Right lung (tissue), 5 donors: ENCODE data around the gene TPRN. TPM values are rescaled to one million over a fixed set of nuclear protein-coding genes. Genes with fewer than 3 reads are reported as not detected.

Source experiments
- DNase-seq, 2 donors: peaks; one replicate each; pipeline ENCODE4 v3.0.0-alpha.2; 2013
- polyA plus RNA-seq, 5 donors: library from polyadenylated mRNA; unstranded; fragments of 120-200 nt; gene quantifications; one replicate each; pipeline versions ENCODE4 v1.2.1 to v1.2.3, GENCODE V29; 2013; ENCODE audit warnings: inconsistent platforms in 1 of 5, low replicate concordance in 1 of 5; ENCODE audit not compliant: insufficient read length in 5 of 5, insufficient read depth in 1 of 5

Gene TPRN
- polyA plus RNA-seq, 5 donors = 5.9 to 12.1 (median 7.6) TPM

- DNase-seq = no peak
Observed at GRCh38 chr9:137146527-137146918, 54.0 kb downstream of the TPRN start.

DNA sequence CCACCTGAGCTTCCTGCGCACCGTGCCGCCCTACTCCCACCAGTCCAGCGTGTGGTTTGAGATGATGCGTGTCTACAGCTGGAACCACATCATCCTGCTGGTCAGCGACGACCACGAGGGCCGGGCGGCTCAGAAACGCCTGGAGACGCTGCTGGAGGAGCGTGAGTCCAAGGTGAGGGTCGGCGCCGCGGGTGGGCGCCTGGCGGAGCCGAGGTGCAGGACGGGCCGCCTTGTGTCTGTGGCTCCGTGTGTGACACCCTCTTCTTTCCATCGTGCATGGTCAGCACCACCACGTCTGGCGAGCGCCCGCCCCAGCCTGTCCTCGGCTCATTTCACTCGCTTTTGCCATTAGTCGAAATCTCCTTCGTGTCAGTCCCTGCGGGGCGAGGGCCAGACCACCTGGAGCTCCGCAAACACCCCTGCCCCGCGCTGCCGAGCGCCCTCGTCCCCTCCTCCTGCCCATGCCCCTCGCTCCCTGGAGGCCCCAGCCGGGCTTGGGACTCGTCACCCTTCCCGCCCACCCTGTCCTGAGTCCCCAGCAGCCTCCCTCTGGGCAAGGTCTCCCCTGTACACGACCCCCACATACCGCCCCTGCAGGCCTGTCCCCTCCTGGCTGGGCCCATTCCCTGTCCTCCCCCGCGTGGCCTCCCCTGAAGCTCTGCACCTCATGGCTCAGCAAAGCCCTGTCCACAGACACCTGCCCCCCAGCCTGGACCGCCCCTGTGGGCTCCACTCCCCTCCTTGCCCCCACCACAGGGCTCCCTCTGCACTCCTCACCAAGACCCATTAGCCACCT lies 54.6 kb downstream of the TPRN start:
- no peak for DNase-seq

GRCh38 chr9:137143459-137143858 lies 57.1 kb downstream of the TPRN start:
- no peak for DNase-seq

DNA sequence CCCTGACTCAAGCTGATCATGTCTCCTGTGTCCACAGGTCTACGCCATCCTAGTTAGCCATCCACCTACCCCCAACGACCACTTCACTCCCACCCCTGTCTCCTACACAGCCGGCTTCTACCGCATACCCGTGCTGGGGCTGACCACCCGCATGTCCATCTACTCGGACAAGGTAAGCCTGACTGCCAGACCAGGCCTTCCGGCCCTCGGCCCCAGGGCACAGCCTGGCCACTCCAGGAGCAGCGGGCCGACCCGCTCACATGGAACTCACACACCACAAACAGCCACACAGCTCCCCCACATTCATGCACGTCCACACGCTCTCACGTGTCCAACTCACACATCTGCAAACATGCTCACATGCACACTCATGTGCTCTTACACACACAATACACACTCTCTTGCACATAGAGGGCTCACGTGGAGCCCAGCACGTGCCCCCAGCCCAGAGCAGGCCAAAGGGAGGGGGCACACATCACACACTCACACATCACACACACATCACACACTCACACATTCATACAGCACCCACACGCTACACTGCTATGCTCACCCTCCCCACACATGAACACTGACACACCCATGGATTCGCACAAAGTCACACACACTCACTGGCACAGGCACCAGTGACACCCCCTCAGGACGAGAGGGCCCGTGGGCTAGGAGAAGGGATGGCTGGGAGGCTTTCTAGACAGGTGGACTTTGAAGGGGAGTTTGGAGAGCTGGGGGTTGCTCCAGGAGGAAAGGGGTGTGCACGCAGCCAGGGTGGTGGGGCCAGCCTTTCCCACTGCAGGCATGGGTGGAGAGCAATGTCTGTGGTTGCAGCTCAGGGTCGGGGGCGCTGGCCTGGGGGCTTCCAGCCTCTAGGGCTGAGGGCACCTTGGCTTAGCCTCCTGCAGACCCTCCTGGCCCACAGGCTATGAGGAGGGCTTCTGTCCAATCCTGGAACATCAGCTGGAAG lies 58.3 kb downstream of the TPRN start:
- DNase-seq = no peak

Other genes starting within 250 kb of the TPRN start
- 10 to 100 TPM in 3 of 5 donors, 1 to 10 TPM in 2; 9.1 to 25.3 (median 21.1) TPM for gene LCN12, start 248.5 kb downstream of the TPRN start, polyA plus RNA-seq
- gene PTGDS, start 223.2 kb downstream of the TPRN start, polyA plus RNA-seq = 10 to 100 TPM; 21.1 to 66.2 (median 29.6) TPM
- 1 to 10 TPM in 2 of 5 donors, under 1 TPM in 3; 0.59 to 1.9 (median 0.89) TPM for gene LCNL1, start 217.7 kb downstream of the TPRN start, polyA plus RNA-seq
- 10 to 100 TPM; 26.2 to 57.5 (median 36.8) TPM for gene PAXX, start 208.3 kb downstream of the TPRN start, polyA plus RNA-seq
- 10 to 100 TPM; 25.9 to 74.3 (median 43.8) TPM for gene CLIC3, start 204.2 kb downstream of the TPRN start, polyA plus RNA-seq
- gene ABCA2, start 172.5 kb downstream of the TPRN start, polyA plus RNA-seq = 10 to 100 TPM; 16.0 to 35.7 (median 21.0) TPM
- gene FUT7, start 168.7 kb downstream of the TPRN start, polyA plus RNA-seq = under 1 TPM in 1 of 5 donors, not detected in 4; 0.08 TPM
- gene NPDC1, start 154.6 kb downstream of the TPRN start, polyA plus RNA-seq = 10 to 100 TPM; 20.6 to 61.5 (median 33.8) TPM
- gene ENTPD2, start 146.7 kb downstream of the TPRN start, polyA plus RNA-seq = 1 to 10 TPM; 2.0 to 5.4 (median 3.2) TPM
- gene SAPCD2, start 130.2 kb downstream of the TPRN start, polyA plus RNA-seq = 10 to 100 TPM in 3 of 5 donors, 1 to 10 TPM in 2; 8.9 to 13.7 (median 10.3) TPM
- gene UAP1L1, start 123.2 kb downstream of the TPRN start, polyA plus RNA-seq = 1 to 10 TPM; 4.6 to 8.4 (median 5.6) TPM
- 10 to 100 TPM; 50.7 to 68.6 (median 60.1) TPM for gene MAN1B1, start 113.8 kb downstream of the TPRN start, polyA plus RNA-seq
- gene DPP7, start 86.0 kb downstream of the TPRN start, polyA plus RNA-seq = 10 to 100 TPM; 27.2 to 50.4 (median 48.6) TPM
- under 1 TPM; 0.12 to 0.51 (median 0.23) TPM for gene GRIN1, start 61.6 kb downstream of the TPRN start, polyA plus RNA-seq
- gene LRRC26, start 30.7 kb downstream of the TPRN start, polyA plus RNA-seq = under 1 TPM in 4 of 5 donors, not detected in 1; 0.23 to 0.49 (median 0.37) TPM
- gene TMEM210, start 28.7 kb downstream of the TPRN start, polyA plus RNA-seq = not detected
- gene ANAPC2, start 12.2 kb downstream of the TPRN start, polyA plus RNA-seq = 10 to 100 TPM; 34.4 to 53.0 (median 44.4) TPM
- gene SSNA1, start 12.1 kb downstream of the TPRN start, polyA plus RNA-seq = 10 to 100 TPM; 34.4 to 69.2 (median 43.9) TPM
- gene TMEM203, start 4.9 kb upstream of the TPRN start, polyA plus RNA-seq = 10 to 100 TPM; 31.5 to 40.1 (median 35.4) TPM
- 10 to 100 TPM in 2 of 5 donors, 1 to 10 TPM in 3; 6.9 to 16.1 (median 9.8) TPM for gene NDOR1, start 5.0 kb upstream of the TPRN start, polyA plus RNA-seq
- gene RNF208, start 21.5 kb upstream of the TPRN start, polyA plus RNA-seq = 10 to 100 TPM in 1 of 5 donors, 1 to 10 TPM in 4; 3.2 to 10.8 (median 6.3) TPM
- 1 to 10 TPM in 4 of 5 donors, under 1 TPM in 1; 0.96 to 3.0 (median 2.0) TPM for gene CYSRT1, start 24.4 kb upstream of the TPRN start, polyA plus RNA-seq
- 1 to 10 TPM; 1.5 to 3.8 (median 3.5) TPM for gene RNF224, start 26.8 kb upstream of the TPRN start, polyA plus RNA-seq
- 1 to 10 TPM in 4 of 5 donors, under 1 TPM in 1; 0.84 to 2.5 (median 1.9) TPM for gene SLC34A3, start 30.2 kb upstream of the TPRN start, polyA plus RNA-seq
- 100 to 1,000 TPM; 211 to 322 (median 258) TPM for gene TUBB4B, start 40.5 kb upstream of the TPRN start, polyA plus RNA-seq
- gene STPG3, start 50.5 kb upstream of the TPRN start, polyA plus RNA-seq = 1 to 10 TPM in 2 of 5 donors, under 1 TPM in 3; 0.26 to 1.5 (median 0.98) TPM
- gene NELFB, start 54.6 kb upstream of the TPRN start, polyA plus RNA-seq = 10 to 100 TPM; 43.3 to 73.2 (median 55.3) TPM
- 10 to 100 TPM in 3 of 5 donors, 1 to 10 TPM in 2; 6.6 to 17.8 (median 10.3) TPM for gene TOR4A, start 77.0 kb upstream of the TPRN start, polyA plus RNA-seq
- 10 to 100 TPM in 1 of 5 donors, 1 to 10 TPM in 4; 7.5 to 14.7 (median 9.0) TPM for gene NRARP, start 101.5 kb upstream of the TPRN start, polyA plus RNA-seq
- gene EXD3, start 222.4 kb upstream of the TPRN start, polyA plus RNA-seq = 10 to 100 TPM; 10.9 to 22.0 (median 15.0) TPM
- 1 to 10 TPM; 3.9 to 8.4 (median 6.9) TPM for gene NOXA1, start 222.7 kb upstream of the TPRN start, polyA plus RNA-seq
- under 1 TPM; 0.32 to 0.63 (median 0.52) TPM for gene ENTPD8, start 240.6 kb upstream of the TPRN start, polyA plus RNA-seq